GM12801 (cell line): ENCODE results near the gene CPNE4.

ENCODE experiments used
- TF ChIP-seq, protein P1 (sequence below): IDR thresholded peaks from one replicate; pipeline ENCODE4 v1.5.1; 2011; ENCODE audit warnings: control low read depth; ENCODE audit not compliant: insufficient read length; ENCODE audit errors: extremely low read depth

Gene CPNE4

GRCh38 chr3:131622726-131623125 lies 412.1 kb downstream of the CPNE4 start:
- TF ChIP-seq, protein P1, sequence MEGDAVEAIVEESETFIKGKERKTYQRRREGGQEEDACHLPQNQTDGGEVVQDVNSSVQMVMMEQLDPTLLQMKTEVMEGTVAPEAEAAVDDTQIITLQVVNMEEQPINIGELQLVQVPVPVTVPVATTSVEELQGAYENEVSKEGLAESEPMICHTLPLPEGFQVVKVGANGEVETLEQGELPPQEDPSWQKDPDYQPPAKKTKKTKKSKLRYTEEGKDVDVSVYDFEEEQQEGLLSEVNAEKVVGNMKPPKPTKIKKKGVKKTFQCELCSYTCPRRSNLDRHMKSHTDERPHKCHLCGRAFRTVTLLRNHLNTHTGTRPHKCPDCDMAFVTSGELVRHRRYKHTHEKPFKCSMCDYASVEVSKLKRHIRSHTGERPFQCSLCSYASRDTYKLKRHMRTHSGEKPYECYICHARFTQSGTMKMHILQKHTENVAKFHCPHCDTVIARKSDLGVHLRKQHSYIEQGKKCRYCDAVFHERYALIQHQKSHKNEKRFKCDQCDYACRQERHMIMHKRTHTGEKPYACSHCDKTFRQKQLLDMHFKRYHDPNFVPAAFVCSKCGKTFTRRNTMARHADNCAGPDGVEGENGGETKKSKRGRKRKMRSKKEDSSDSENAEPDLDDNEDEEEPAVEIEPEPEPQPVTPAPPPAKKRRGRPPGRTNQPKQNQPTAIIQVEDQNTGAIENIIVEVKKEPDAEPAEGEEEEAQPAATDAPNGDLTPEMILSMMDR: no peak

DNA sequence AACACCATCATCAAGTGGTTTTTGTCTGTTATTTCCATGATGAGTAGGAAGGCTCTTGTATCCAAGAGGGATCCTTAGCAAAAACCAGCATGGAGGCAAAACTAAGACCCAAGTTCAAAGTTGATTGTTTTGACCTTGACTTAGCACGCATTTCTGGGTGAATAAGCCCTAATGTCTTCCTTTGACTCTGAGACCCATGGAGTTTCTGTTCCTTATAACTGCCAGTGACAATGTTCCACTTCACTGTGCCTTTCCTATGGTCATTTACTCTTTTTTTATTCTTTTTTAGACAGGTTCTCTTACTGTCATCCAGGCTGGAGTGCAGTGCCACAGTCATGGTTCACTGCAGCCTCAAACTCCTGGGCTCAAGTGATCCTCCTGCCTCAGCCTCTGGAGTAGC lies 413.8 kb downstream of the CPNE4 start:
- TF ChIP-seq, protein P1: no peak

DNA sequence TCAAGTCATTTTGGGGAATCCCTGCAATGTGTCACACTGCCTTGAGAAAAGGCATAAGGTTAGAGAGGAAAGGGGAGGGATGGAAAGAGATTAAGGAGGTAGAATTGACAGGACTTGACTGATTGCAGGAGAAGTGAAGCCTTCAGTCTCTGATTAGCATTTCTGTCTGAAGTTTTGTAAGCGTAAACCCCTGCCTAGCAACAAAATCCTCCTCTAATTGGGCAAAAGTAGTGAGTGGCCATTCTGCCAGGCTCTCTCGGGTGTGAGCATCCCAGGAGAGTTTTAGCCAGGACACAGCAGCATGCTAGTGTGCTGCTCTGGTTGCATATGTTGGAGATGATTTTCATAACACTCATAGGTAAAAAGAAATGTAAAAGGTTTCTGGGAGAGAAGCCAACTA lies 415.0 kb downstream of the CPNE4 start:
- TF ChIP-seq, protein P1: no peak

DNA sequence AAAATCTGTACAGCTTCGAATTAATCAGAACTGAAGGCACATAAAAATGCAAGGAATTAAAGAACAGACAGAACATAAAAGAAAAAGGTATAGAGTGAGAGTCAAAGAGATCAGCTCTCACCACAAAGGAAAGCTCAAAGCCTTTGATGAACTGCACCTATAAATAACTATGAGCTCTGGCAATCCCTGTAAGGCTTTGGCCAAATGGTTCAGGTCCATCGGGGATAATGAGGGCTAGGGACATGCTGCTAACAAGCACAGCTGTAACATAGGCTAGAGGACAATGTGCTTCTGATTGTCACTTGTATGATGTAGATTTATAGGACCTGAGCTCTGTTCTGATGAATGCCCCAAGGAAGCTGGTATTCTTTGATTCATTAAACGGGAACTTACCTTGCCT lies 418.1 kb downstream of the CPNE4 start:
- TF ChIP-seq, protein P1: no peak

DNA sequence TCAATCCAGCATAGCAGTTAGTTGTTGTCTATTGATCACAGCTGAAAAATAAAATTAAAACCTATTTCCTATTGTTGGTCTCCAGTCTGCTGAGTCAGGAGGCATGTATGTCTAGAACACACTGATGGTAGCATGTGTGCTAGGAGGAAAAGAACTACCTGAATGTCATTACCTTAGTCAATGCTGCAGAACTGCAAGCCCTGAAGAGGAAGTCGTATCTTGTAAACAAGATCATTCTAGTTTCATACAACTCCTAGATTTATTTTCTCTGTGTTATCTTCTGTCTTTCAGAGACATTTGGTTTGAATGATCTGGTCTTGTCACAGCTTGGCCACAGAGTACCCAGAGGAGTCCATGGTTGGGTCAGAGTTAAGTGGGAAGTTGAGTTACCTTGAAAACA lies 422.1 kb downstream of the CPNE4 start:
- TF ChIP-seq, protein P1: no peak

- TF ChIP-seq, protein P1: no peak
Observed at GRCh38 chr3:131610174-131610573, 424.6 kb downstream of the CPNE4 start.

DNA sequence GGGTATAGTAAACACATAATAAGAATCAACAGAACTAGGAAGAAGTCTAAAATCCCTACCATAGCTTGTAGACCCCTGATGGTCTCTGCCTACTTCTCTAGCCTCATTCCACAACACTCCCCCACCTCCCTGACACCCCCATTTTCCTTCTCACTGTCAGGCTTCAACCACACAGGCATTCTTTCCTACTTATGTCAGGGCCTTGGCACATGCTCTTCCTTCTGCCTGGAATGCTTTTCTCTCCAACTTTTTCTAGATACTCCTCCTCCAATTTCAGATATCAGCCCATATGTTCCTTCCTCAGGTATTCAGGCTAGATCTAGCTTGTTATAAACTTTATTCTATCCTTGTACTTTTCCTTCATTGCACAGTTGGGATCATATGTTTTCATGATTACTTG lies 426.1 kb downstream of the CPNE4 start:
- TF ChIP-seq, protein P1: no peak

DNA sequence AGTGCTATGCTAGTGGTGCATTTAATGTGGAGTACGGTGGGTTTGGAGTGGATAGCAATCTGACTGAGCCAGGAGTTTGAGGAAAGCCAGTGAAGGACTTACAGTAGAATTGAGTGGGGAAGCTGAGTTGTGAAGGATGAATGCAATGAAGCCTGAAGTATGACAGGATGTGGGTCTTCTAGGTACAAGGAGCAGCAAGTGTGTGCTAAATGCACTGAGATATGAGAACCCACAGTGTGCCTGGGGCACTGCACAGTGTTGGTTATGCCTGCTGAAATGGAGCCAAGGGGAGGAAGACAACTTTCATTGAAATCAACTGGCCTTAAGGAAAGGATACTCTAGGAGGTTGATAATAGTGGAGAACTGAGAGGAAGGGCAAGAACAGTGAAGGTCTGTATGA lies 426.5 kb downstream of the CPNE4 start:
- TF ChIP-seq, protein P1: no peak
